ENCODE data around the gene C1QTNF6.

C1QTNF6 gene

DNA sequence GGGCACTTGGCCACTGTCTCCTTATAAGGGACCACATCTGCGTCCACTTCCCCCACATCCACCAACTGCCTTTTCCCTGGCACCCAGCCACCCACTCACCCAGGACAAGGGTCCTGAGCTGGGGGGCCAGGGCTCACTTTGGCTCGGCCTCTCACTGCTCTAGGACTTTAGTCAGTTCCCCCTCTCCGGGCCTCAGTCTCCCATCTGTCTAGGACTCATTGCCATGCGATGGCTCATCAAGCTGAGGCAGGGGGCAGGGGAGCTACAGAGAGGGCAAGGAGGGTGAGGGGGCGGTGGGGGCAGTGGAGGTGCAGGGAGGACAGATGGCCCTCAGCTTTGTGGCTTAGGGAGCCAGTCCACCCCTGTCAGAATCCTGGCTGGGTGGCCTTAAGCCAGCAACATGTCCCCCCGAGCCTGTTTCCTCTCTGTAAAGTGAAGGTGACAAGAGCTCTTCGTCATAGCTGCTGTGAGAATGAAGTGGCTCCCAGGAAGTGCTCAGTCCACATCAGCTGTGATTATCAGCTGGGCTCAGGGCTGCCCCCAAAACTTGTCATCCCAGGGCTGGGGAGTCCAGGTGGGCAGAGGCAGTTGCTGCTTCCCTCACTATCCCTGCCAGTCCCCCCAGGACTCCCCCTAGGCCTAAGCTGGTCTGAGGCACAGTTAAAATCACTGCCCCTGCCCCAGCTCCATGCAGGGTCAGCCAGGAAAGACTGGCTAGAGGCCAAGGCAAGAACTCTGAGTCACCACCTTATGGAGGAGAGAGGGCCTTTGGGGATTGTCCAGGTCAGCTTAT lies 41.2 kb upstream of the C1QTNF6 start:
- no peaks in the 10 kb centered on the region for H3K9me3 ChIP-seq (ENCODE audit: control insufficient read depth, insufficient read depth, low read depth, low read length)
- no peak for TF ChIP-seq ZNF311 (tag by site-specific recombination; IDR thresholded peaks at IDR 0.05; ENCODE audit: borderline replicate concordance)
- TF ChIP-seq ZNF792 (tag by site-specific recombination; IDR thresholded peaks at IDR 0.05): no peak
- TF ChIP-seq ZSCAN16 (tag by site-specific recombination; IDR thresholded peaks at IDR 0.05): peak; percentile 68; the same call in 1 of the 2 replicates
- no peak for TF ChIP-seq ZSCAN30 (tag by site-specific recombination; IDR thresholded peaks at IDR 0.05)
- TF ChIP-seq, protein P1, sequence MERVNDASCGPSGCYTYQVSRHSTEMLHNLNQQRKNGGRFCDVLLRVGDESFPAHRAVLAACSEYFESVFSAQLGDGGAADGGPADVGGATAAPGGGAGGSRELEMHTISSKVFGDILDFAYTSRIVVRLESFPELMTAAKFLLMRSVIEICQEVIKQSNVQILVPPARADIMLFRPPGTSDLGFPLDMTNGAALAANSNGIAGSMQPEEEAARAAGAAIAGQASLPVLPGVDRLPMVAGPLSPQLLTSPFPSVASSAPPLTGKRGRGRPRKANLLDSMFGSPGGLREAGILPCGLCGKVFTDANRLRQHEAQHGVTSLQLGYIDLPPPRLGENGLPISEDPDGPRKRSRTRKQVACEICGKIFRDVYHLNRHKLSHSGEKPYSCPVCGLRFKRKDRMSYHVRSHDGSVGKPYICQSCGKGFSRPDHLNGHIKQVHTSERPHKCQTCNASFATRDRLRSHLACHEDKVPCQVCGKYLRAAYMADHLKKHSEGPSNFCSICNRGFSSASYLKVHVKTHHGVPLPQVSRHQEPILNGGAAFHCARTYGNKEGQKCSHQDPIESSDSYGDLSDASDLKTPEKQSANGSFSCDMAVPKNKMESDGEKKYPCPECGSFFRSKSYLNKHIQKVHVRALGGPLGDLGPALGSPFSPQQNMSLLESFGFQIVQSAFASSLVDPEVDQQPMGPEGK (tag by site-specific recombination; IDR thresholded peaks at IDR 0.05): 0 out of 2 replicates have a peak, but pooled peaks have one; percentile 39
- peak; percentile 43; the same call in 1 of the 2 replicates for TF ChIP-seq ZFHX2 (tag by site-specific recombination; conservative IDR thresholded peaks at IDR 0.05)
- TF ChIP-seq ZNF248 (tag by site-specific recombination; IDR thresholded peaks at IDR 0.05): no peak
- no peak for TF ChIP-seq ZNF138 (tag by site-specific recombination; IDR thresholded peaks at IDR 0.05; ENCODE audit: borderline replicate concordance)
- TF ChIP-seq ZNF701 (tag by site-specific recombination; IDR thresholded peaks at IDR 0.05): no peak
- ChIA-PET POLR2A (interaction anchor here (0.8 kb wide), 1 partner anchor 31 kb away, joined by 3 read pairs; no protein-coding TSS in a partner anchor), CTCF (interaction anchor here (0.7 to 4.3 kb wide), 10 partner anchors 8 to 87 kb away, joined by 3 to 28 read pairs (median 4); no protein-coding TSS in a partner anchor)
- no peaks in the 10 kb centered on the region for H3K36me3 ChIP-seq (ENCODE audit: control insufficient read depth in 2 of 2, insufficient read depth in 1 of 2, low read length in 2 of 2)
- no peak overlapping the region for H3K27ac ChIP-seq (ENCODE audit: extremely low read depth, low read depth, low read length)
- H3K4me1 ChIP-seq (ENCODE audit: control insufficient read depth, insufficient read depth, low read length): no peaks in the 10 kb centered on the region
- no peak overlapping the region for H3K4me3 ChIP-seq (ENCODE audit: low read depth, low read length)

DNA sequence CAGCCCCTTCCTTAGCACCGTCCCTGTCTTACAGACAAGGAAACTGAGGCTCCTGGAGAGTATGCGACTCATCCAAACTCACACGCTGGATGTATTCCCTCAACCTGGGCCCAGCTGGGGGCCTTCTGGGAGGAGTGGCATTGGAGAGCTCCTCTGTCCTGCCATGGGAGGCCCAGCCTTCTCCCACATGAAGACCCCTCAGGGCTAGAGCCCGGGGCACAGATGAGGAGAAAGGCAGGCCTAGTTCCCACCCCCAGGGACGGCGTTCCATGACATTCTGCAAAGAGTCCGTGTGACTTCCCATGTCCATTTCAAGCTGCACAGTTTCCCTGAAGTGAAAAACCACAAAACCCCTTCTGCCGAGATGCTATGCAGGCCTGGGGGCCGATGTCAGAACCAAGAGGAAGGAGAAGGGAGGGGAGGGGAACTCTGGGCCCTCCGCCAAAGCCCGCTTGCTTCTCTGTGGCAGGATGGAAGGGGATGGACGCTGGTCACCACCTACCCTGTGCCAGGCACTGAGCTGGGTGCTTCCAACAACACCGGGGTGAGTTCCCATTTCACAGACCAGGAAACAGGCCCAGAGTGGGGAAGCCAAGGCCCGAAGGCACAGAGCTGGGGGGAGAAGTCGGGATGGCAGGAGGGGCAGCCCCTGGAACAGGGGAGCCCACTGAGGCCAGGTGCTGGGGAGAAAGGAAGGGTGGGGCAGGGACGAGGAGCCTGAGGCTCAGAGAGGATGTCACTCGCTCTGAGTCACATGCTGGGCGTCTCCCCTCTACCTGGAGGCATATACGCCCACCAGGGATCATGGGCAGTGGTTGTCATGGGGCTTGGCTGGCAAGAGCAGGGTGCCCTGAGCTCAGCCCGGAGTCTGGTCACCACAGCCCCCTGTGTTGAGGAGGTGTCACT lies 40.3 kb upstream of the C1QTNF6 start:
- POLR2A ChIA-PET: interaction anchor here (0.8 kb wide), 1 partner anchor 32 kb away, joined by 3 read pairs; no protein-coding TSS in a partner anchor
- CTCF ChIA-PET: interaction anchor here (0.7 to 4.3 kb wide), 7 partner anchors 9 to 1030 kb away, joined by 3 to 28 read pairs (median 5); no protein-coding TSS in a partner anchor
- Histone ChIP-seq H3K9me3 (ENCODE audit: control insufficient read depth, insufficient read depth, low read depth, low read length) (no peaks in the 10 kb centered on the region), H3K27ac (ENCODE audit: extremely low read depth, low read depth, low read length) (no peak overlapping the region), H3K4me3 (ENCODE audit: low read depth, low read length) (no peak overlapping the region), H3K4me1 (ENCODE audit: control insufficient read depth, insufficient read depth, low read length) (no peaks in the 10 kb centered on the region), H3K36me3 (ENCODE audit: control insufficient read depth in 2 of 2, insufficient read depth in 1 of 2, low read length in 2 of 2) (no peaks in the 10 kb centered on the region)
- TF ChIP-seq ZNF529 (tag by site-specific recombination; IDR thresholded peaks at IDR 0.05; ENCODE audit: insufficient replicate concordance) (no peak), ZNF19 (tag by site-specific recombination; IDR thresholded peaks at IDR 0.05; ENCODE audit: low read depth) (no peak), ZNF510 (tag by site-specific recombination; IDR thresholded peaks at IDR 0.05; ENCODE audit: insufficient replicate concordance) (no peak), KLF1 (tag by site-specific recombination; IDR thresholded peaks at IDR 0.05) (peak; percentile 82), SCRT2 (tag by site-specific recombination; IDR thresholded peaks at IDR 0.05) (no peak)
- TF ChIP-seq, protein P2, sequence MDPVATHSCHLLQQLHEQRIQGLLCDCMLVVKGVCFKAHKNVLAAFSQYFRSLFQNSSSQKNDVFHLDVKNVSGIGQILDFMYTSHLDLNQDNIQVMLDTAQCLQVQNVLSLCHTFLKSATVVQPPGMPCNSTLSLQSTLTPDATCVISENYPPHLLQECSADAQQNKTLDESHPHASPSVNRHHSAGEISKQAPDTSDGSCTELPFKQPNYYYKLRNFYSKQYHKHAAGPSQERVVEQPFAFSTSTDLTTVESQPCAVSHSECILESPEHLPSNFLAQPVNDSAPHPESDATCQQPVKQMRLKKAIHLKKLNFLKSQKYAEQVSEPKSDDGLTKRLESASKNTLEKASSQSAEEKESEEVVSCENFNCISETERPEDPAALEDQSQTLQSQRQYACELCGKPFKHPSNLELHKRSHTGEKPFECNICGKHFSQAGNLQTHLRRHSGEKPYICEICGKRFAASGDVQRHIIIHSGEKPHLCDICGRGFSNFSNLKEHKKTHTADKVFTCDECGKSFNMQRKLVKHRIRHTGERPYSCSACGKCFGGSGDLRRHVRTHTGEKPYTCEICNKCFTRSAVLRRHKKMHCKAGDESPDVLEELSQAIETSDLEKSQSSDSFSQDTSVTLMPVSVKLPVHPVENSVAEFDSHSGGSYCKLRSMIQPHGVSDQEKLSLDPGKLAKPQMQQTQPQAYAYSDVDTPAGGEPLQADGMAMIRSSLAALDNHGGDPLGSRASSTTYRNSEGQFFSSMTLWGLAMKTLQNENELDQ (tag by site-specific recombination; IDR thresholded peaks at IDR 0.05; ENCODE audit: low read depth): no peak
- TF ChIP-seq, protein P3, sequence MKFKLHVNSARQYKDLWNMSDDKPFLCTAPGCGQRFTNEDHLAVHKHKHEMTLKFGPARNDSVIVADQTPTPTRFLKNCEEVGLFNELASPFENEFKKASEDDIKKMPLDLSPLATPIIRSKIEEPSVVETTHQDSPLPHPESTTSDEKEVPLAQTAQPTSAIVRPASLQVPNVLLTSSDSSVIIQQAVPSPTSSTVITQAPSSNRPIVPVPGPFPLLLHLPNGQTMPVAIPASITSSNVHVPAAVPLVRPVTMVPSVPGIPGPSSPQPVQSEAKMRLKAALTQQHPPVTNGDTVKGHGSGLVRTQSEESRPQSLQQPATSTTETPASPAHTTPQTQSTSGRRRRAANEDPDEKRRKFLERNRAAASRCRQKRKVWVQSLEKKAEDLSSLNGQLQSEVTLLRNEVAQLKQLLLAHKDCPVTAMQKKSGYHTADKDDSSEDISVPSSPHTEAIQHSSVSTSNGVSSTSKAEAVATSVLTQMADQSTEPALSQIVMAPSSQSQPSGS (tag by site-specific recombination; IDR thresholded peaks at IDR 0.05; ENCODE audit: low read depth): no peak
- TF ChIP-seq, protein P4, sequence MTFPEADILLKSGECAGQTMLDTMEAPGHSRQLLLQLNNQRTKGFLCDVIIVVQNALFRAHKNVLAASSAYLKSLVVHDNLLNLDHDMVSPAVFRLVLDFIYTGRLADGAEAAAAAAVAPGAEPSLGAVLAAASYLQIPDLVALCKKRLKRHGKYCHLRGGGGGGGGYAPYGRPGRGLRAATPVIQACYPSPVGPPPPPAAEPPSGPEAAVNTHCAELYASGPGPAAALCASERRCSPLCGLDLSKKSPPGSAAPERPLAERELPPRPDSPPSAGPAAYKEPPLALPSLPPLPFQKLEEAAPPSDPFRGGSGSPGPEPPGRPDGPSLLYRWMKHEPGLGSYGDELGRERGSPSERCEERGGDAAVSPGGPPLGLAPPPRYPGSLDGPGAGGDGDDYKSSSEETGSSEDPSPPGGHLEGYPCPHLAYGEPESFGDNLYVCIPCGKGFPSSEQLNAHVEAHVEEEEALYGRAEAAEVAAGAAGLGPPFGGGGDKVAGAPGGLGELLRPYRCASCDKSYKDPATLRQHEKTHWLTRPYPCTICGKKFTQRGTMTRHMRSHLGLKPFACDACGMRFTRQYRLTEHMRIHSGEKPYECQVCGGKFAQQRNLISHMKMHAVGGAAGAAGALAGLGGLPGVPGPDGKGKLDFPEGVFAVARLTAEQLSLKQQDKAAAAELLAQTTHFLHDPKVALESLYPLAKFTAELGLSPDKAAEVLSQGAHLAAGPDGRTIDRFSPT (tag by site-specific recombination; IDR thresholded peaks at IDR 0.05): 0 out of 2 replicates have a peak, but pooled peaks have one; percentile 10
